Endothelial cell (in vitro differentiated cells): ENCODE measurements around the gene CCDC141. TPM values are rescaled to one million over a fixed set of nuclear protein-coding genes. Genes with fewer than 3 reads are reported as not detected.

Experiments used
- DNase-seq: peaks from one replicate; pipeline ENCODE4 v3.0.0; 2021; ENCODE audit warnings: low spot score
- H3K27ac Mint-ChIP-seq: one replicate; pipeline ENCODE4 v1.8.0; 2021; ENCODE audit warnings: mixed read lengths, inconsistent platforms; ENCODE audit not compliant: unreplicated experiment
- H3K27me3 Mint-ChIP-seq: one replicate; pipeline ENCODE4 v1.8.0; 2021; ENCODE audit warnings: mild to moderate bottlenecking, moderate library complexity, mixed read lengths, inconsistent platforms; ENCODE audit not compliant: unreplicated experiment
- H3K36me3 Mint-ChIP-seq: one replicate; pipeline ENCODE4 v1.8.0; 2021; ENCODE audit warnings: mild to moderate bottlenecking, low read depth, mixed read lengths, inconsistent platforms; ENCODE audit not compliant: unreplicated experiment
- H3K4me1 Mint-ChIP-seq: one replicate; pipeline ENCODE4 v1.8.0; 2021; ENCODE audit warnings: mild to moderate bottlenecking, mixed read lengths, inconsistent platforms; ENCODE audit not compliant: unreplicated experiment
- H3K4me3 Mint-ChIP-seq: one replicate; pipeline ENCODE4 v1.8.0; 2021; ENCODE audit warnings: mild to moderate bottlenecking, mixed read lengths, inconsistent platforms; ENCODE audit not compliant: unreplicated experiment
- H3K9me3 Mint-ChIP-seq: one replicate; pipeline ENCODE4 v1.8.0; 2021; ENCODE audit warnings: mixed read lengths, inconsistent platforms; ENCODE audit not compliant: unreplicated experiment
- total RNA-seq: library from RNA; stranded (reverse); fragmentation: NEBNext Ultra II Directional; extraction: Animal tissue kit (Norgen Biotek cat#: 25700); gene quantifications from one replicate; pipeline ENCODE4 v1.2.1, GENCODE V29; 2021; ENCODE audit not compliant: unreplicated experiment
- TF ChIP-seq, protein P1 (sequence below): fragments of 200-600 bp; sonication (generic); IDR thresholded peaks from one replicate; pipeline ENCODE4 v1.5.0; 2021; ENCODE audit warnings: antibody characterized with exemption; ENCODE audit not compliant: unreplicated experiment

The CCDC141 gene
- total RNA-seq, 1 donor from 2014 or later = 0.67 TPM

DNA sequence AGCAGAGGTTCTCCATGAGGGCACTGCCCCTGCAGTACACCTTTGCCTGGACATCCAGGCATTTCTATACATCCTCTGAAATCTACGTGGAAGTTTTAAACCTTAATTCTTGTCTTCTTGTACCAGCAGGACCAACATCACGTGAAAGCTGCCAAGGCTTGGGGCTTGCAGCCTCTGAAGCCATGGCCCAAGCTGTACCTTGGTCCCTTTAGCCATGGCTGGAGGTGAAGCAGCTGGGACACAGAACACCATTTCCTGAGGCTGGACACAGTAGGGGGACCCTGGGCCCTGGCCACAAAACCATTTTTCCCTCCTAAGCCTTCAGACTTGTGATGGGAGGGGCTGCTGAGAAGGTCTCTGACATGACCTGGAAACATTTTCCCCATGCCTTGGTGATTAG lies 32.8 kb upstream of the CCDC141 start:
- H3K4me1 Mint-ChIP-seq = no peaks in the 10 kb centered on the region
- TF ChIP-seq, protein P1, sequence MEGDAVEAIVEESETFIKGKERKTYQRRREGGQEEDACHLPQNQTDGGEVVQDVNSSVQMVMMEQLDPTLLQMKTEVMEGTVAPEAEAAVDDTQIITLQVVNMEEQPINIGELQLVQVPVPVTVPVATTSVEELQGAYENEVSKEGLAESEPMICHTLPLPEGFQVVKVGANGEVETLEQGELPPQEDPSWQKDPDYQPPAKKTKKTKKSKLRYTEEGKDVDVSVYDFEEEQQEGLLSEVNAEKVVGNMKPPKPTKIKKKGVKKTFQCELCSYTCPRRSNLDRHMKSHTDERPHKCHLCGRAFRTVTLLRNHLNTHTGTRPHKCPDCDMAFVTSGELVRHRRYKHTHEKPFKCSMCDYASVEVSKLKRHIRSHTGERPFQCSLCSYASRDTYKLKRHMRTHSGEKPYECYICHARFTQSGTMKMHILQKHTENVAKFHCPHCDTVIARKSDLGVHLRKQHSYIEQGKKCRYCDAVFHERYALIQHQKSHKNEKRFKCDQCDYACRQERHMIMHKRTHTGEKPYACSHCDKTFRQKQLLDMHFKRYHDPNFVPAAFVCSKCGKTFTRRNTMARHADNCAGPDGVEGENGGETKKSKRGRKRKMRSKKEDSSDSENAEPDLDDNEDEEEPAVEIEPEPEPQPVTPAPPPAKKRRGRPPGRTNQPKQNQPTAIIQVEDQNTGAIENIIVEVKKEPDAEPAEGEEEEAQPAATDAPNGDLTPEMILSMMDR = no peak
- H3K27me3 Mint-ChIP-seq = peaks cover 5% of the 10 kb centered on the region
- no peak overlapping the region for H3K27ac Mint-ChIP-seq
- H3K4me3 Mint-ChIP-seq = no peak overlapping the region
- DNase-seq = no peak
- H3K36me3 Mint-ChIP-seq = peaks cover 5% of the 10 kb centered on the region
- no peaks in the 10 kb centered on the region for H3K9me3 Mint-ChIP-seq

GRCh38 chr2:179081954-179082353 lies 32.0 kb upstream of the CCDC141 start:
- H3K36me3 Mint-ChIP-seq = peaks cover 5% of the 10 kb centered on the region
- H3K4me3 Mint-ChIP-seq = no peak overlapping the region
- DNase-seq = no peak
- no peaks in the 10 kb centered on the region for H3K9me3 Mint-ChIP-seq
- no peaks in the 10 kb centered on the region for H3K4me1 Mint-ChIP-seq
- TF ChIP-seq, protein P1 = no peak
- no peak overlapping the region for H3K27ac Mint-ChIP-seq
- peaks cover 7% of the 10 kb centered on the region for H3K27me3 Mint-ChIP-seq

DNA sequence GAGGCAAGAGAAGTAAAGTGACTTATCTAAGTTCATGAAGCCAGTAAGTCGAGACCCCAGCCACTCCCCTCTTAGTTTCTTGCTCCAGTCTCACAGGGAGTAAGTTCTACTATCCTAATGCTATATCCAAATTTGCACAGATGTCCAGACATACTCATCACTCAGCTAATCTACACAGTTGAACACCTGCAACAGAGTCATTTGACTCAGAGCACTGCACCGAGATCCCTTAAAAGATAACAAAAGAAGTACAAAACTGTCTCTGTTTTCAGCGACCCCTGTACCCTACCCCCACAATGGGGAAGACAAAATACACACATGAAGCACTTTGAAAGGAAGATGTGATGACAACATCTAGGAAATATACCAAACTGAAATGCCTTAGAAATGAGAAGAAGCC lies 22.6 kb upstream of the CCDC141 start:
- H3K9me3 Mint-ChIP-seq = no peaks in the 10 kb centered on the region
- no peak for DNase-seq
- no peak overlapping the region for H3K27ac Mint-ChIP-seq
- H3K36me3 Mint-ChIP-seq = peaks cover 4% of the 10 kb centered on the region
- peaks cover 8% of the 10 kb centered on the region for H3K27me3 Mint-ChIP-seq
- no peak overlapping the region for H3K4me3 Mint-ChIP-seq
- H3K4me1 Mint-ChIP-seq = peaks cover 10% of the 10 kb centered on the region
- TF ChIP-seq, protein P1 = no peak

DNA sequence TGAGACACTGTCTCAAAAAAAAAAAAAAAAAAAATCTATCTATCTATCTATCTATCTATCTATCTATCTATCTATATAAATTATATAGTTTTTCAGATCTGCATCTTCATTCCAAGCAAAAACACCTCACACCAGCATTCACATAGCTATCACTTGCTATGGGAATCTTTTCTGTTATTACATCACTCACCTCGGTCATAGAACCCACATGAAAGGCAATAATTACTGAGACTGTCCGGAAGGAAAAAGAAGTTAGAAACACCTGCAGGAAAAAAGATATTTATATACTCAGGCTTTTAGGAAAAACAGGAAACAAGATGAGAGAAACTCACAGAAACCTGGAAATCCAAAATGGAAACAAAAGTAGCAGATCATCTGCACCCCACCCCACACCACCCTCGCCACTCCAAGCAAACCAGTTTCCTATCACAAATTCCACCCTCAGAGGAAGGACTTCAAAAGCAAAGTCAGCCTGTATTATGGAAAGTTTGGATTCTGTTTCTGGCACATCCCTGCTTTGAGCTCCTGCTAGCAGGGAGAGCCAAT lies 21.9 kb upstream of the CCDC141 start:
- Mint-ChIP-seq H3K4me1 (peaks cover 10% of the 10 kb centered on the region), H3K27ac (no peak overlapping the region), H3K36me3 (peaks cover 6% of the 10 kb centered on the region), H3K9me3 (no peaks in the 10 kb centered on the region), H3K4me3 (no peak overlapping the region), H3K27me3 (peaks cover 7% of the 10 kb centered on the region)
- TF ChIP-seq, protein P1 = no peak
- DNase-seq = no peak

DNA sequence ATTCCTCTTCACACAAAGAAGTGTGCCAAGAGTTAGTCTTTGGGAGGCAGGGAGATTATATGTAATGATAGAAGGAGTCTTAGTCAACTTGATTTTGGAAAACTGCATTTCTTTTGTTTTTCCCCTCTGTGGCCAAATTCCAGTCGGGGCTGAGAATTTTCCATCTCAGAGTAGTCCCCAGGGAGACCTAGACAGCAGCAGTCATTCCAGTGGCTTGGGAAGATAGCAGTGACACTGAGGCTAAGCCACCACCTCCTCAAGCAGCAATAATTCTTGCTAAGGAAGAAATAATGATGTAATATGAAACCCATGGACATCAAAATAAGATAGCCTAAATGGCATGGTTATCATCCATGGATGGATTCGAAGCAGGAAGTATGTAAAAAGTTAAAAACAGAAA lies 21.0 kb upstream of the CCDC141 start:
- H3K9me3 Mint-ChIP-seq = no peaks in the 10 kb centered on the region
- H3K36me3 Mint-ChIP-seq = peaks cover 6% of the 10 kb centered on the region
- peaks cover 7% of the 10 kb centered on the region for H3K27me3 Mint-ChIP-seq
- no peak for DNase-seq
- TF ChIP-seq, protein P1 = no peak
- H3K27ac Mint-ChIP-seq = no peak overlapping the region
- H3K4me3 Mint-ChIP-seq = no peak overlapping the region
- H3K4me1 Mint-ChIP-seq = peaks cover 10% of the 10 kb centered on the region
